Fibroblast of the aortic adventitia (primary cell): Measurements from ENCODE around the gene LAMC2. TPM values are rescaled to one million over a fixed set of nuclear protein-coding genes. Genes with fewer than 3 reads are reported as not detected.

Source experiments
- DNase-seq: peaks from one replicate; pipeline ENCODE4 v3.0.0-alpha.2; 2010; ENCODE audit warnings: low read depth
- H3K4me3 ChIP-seq: 2 replicates; pipeline ENCODE4 v1.5.1; 2011; ENCODE audit warnings: low read depth, mild to moderate bottlenecking, control low read depth, low read length, moderate library complexity
- CTCF ChIP-seq: IDR thresholded peaks from 2 replicates; pipeline ENCODE4 v1.5.1; 2011; ENCODE audit warnings: mild to moderate bottlenecking, low read length, control low read depth, inconsistent platforms; ENCODE audit not compliant: insufficient read depth
- total RNA-seq: library from RNA; depleted of rRNA; stranded (reverse); fragments of >200 nt; gene quantifications from 2 replicates; pipeline ENCODE4 v1.2.3, GENCODE V29; 2012; ENCODE audit warnings: low replicate concordance

Gene LAMC2
- total RNA-seq, 1 donor, result 2.8 TPM

GRCh38 chr1:183287191-183287675 lies 101.2 kb downstream of the LAMC2 start:
- TF ChIP-seq CTCF, result no peak
- H3K4me3 ChIP-seq, result no peak overlapping the region
- peak; percentile 93 for DNase-seq

DNA sequence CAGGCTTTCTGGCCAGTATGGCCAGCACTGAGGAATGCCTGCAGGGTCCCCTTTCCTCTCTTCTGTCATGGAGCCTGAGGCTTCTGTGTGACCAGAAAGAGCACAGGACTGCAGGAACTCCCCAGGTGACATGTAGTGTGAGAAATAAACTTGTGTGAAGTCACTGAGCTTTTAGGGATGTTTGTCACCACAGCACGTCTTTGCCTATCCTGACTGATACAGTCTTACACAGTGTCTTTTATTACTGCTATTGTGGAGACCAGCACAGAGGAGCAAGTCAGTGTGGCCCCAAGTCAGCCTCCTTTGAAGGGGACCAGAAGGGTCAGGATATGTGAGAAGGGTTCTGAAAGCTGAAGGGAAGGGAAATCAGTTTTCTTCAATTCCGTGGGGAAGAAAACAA lies 102.5 kb downstream of the LAMC2 start:
- no peak overlapping the region for H3K4me3 ChIP-seq
- DNase-seq, result no peak
- TF ChIP-seq CTCF, result no peak

DNA sequence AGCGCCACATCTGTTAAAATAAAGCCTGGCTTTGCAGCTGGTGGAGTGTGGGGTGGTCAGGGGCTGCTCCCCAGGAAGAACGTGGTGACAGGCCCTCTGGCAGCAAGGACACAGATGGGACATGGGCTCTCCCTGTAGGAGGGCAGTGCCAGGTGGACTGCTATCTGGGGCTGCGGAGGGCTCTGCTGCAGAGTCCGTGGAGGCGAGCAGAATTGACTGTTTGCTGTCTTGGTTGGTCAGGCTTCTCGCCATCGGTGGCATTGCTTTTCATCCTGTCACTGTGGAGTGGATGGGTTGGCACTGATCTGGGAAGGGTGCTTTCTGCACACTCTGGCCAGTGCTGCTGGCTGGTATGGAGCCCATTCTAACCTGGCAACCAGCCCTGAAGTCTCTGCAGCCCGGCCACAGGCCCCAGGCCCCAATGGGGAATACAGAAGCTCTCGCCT lies 103.0 kb downstream of the LAMC2 start:
- no peak for DNase-seq
- no peak overlapping the region for H3K4me3 ChIP-seq
- no peak for TF ChIP-seq CTCF

DNA sequence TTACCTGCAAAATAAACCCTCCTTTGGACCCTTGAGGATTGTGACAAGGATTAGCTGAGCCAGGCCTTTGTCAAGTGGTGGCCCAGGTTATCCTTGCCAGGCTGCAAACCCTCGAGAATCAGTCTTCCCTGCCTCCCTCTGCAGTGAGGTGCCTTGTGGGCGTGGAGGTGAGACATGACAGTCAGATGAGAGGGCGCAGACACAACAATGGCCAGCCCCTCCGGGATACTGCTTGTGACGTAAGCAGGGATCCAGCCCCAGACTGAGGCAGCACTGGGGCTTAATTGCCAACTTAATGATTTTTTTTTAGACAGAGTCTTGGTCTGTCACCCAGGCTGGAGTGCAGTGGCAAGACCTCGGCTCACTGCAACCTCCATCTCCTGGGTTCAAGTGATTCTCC lies 104.6 kb downstream of the LAMC2 start:
- H3K4me3 ChIP-seq, result no peak overlapping the region
- DNase-seq, result no peak
- TF ChIP-seq CTCF, result no peak

DNA sequence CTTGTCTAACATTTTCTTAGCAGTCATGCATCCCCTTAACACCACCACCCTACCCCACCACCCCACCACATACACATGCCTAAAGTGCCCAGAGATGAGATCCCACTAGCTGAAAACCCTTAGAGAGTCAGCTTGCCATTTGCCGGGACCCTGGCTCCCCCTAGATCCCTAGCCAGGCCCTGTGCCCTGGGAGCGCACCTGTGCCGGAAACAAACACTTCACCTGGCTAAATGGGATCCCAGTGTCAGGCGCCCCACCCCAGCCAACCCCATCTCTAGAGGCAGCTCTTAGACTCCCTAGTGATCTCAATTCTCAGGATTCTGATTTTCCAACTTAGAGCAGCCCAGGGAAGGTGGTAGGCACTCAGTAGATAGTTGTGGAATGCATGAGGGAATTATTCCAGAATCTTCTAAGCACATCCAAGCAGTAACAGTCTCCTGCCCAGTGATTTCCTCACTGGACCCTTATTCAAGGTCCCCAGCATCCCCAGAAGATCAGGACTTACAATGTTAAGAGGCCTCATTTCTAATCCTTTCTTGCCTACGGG lies 105.2 kb downstream of the LAMC2 start:
- no peak for DNase-seq
- H3K4me3 ChIP-seq, result no peak overlapping the region
- TF ChIP-seq CTCF, result no peak

GRCh38 chr1:183291802-183292514 lies 105.9 kb downstream of the LAMC2 start:
- H3K4me3 ChIP-seq, result no peak overlapping the region
- no peak for TF ChIP-seq CTCF
- DNase-seq, result peak; percentile 88
